ENCODE data around the gene FRYL.
"Not testable (repeated sequence)": the region's sequence is repeated elsewhere in the genome, so short reads cannot be mapped to it uniquely, and the experiment has no call there.

The FRYL gene

DNA sequence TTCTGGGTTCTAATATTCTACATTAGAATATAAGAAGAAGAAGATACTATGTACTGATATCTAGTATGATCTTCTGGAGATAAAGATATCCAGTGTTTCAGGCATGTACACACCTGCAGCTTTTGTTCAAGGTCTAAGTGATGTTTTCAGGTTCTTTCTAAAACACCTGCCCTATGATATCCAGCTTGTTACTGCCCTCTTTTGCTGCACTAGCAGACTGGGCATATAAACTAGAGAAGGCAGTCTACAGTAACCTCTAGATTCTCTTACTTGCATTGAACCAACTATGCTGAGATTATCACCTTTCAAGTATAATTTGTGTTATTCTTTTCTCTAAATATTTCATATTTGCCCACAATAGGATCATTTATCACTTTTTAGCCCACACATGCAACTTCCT, 1.9 kb upstream of the FRYL start:
- no peak for DNase-seq

DNA sequence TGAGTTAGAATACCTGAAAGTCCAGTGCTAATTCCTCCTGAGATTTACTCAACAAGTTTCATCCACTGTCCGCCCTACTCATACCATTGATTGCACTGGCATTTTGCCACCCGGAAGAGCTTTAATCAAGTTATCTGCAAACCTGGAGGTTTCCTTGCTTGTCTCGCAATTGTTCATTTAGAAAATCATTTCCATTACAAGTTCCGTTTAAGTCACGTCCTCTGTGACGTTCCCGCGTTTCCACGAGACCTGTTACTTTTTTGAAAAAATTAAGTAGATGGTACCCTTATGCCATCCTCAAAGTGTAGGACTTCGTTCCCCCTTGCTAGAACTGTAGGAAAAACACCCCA, 761 bp upstream of the FRYL start:
- DNase-seq = no peak

DNA sequence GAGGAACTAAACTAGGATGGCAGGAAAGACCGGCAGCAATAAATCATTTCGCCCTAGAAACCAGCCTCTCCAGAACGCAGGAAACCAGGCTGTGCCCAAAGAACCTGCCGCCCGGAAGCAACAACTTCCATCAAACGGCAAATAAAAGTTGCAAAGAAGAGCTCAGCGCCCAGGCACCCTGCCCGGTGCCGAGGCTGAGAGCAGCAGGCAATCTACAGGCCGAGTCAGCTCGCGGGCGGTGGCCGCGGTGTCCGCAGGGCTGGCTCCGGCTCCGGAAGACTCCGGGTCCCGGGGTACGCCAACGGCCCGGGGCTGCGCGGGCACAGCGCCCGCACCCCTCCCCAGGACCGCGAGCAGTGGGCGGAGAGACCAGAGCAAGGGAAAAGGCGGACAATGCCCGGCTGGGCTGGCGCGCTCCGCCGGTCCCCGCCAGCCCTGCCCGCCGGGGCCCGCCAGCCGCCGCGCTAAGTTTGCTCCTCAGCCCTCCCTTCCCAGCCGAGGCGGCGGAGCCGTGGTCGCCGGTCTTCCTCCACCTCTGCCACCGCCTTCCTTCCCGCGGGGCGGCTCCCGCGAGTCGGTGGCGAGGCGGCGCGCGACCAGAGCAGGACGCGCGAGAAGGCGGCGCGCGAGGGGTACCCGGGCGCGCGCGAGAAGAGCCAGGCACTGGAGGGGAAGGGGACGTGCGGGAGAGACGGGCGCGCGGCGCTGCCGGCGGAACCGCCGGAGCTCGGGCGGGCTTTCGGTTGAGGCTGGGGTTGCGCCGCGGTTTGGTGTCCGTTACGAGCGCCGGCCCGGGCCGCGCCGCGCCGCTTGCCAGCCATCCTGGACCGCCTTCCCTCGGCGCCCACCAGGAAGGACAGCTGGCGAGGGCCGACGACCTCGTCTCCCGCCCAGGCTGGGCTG, 733 bp downstream of the FRYL start:
- peak; percentile 86 for DNase-seq

- DNase-seq = peak; percentile 42
Observed at GRCh38 chr4:48778431-48779094, 1.5 kb downstream of the FRYL start.

DNA sequence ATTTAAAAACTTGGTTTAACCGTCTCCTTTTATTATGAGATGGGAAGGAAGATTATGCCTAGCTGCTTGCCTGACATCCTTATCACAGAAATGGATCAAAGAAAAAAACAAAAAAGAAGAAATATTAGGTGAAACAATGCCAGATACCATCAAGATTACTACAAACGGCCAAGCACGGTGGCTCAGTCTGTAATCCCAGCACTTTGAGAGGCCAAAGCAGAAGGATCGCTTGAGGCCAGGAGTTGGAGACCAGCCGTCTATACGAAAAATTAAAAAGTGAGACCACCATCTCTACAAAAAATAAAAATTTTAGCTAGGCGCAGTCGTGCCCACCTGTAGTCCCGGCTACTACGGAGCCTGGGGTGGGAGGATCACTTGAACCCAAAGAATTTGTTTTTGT, 2.3 kb downstream of the FRYL start:
- no peak for DNase-seq

DNA sequence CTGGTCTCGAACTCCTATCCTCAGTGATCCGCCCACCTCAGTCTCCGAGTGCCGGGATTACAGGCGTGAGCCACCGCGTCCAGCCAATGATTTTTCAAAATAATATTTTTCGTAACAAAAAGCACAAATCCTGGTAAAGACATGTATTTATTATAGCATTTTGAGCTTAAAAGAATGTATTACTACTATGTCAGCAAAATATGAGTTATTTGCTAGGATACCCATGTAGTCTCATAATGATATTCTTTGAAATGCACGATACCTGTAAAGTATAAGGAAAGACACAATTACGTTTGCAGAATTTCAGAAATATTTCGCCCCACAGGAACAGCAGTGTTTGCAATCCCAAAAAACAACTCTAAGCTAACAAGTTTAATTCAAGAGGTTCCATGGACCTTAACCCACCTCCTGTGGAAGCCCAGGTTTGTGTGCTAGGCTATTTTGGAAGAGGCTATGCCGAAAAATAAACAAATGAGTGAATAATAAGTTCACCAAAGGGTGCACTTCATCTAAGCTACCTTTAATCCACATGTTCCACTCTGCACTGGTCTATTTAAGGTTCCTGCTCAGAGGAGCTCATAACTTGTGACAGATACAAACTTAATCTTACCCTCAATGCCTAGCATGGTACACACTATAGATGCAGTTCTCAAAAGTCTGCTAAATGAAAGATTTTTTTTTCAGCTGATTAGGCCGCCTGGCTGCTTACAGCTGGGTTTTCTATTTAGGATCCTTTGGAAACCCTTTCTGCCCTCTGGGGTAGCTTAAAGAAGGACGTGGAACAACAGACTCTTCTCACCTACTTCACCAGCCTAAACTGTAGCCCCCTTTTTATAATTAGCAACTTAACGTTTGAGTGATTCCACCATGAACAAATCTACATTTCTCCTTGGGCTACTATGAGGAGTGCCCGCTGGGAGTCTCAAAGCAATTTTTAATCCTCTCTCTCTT, 5.0 kb downstream of the FRYL start:
- no peak for DNase-seq

- no peak for DNase-seq
Observed at GRCh38 chr4:48772556-48772955, 7.5 kb downstream of the FRYL start.

- no peak for DNase-seq
Observed at GRCh38 chr4:48767055-48767929, 12.8 kb downstream of the FRYL start.

DNA sequence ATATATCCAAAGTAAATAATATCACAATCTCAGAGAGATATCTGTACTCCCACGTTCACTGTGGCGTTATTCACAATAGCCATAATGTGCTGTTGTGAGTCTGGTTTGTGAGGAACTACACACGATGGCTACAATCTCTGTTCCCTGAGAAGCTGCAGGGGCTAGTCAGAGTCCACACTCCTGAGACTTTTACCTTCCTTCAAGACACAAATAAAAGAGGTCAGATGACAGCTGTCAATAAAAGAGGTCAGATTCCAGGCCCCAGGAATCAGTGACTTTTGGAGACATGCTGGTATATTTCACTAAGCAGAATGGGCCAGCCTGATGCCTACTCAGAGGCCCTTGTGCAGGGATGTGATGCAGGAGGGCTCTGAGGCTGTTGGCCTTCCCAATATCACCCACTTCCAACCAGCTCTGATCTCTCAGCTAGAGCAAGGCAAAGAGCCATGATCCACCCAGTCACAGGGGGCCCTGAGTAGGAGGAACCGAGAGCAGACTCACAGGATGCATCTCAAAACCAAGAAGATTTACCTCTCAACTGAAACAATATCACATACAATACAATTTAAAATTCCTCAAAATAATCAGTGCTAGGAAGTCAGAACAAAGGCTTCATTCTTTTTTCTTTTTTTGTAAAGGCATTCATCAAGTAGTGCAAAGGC, 13.8 kb downstream of the FRYL start:
- DNase-seq = no peak

DNA sequence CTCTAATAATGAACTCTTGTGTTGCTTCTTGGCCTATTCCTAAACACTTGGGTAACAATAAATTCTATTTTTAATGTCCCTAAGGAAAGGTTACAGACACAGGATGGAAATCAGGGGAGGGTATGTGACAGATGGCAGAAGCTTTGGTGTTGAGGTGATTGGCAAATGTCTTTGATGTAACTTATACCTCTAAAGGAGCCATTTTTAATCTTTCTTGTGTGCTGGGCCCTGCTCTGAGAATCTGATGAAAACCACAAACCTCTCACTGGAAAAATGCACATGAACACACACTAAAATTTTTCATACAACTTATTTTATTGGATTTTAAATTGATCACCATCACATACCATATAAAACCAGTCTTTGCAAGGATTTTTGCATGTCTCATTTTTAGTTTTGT, 17.7 kb downstream of the FRYL start:
- DNase-seq = no peak

GRCh38 chr4:48761286-48761685, 18.8 kb downstream of the FRYL start:
- no peak for DNase-seq

- DNase-seq = not testable (repeated sequence)
Observed at GRCh38 chr4:48758703-48759102, 21.4 kb downstream of the FRYL start.

DNA sequence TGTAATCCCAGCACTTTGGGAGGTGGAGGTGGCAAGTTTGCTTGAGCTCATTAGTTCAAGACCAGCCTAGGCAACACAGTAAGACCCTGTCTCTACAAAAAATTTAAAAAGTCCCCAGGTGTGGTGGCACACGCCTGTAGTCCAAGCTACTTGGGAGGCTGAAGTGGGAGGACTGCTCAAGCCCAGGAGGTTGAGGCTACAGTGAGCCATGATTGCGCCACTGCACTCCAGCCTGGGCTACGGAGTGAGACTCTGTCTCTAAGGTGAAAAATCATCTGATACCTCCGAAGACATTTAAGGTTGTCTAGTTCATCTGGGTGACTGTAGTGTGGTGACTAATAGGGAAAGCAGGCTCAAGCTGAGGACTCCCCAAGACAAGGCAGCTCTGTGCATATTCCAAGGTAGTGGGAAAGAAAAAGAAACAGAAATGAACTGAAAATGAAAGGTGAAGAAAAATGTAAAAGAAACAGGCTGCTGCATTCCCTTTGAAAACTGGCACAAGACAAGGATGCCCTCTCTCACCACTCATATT, 23.3 kb downstream of the FRYL start:
- DNase-seq = no peak

DNA sequence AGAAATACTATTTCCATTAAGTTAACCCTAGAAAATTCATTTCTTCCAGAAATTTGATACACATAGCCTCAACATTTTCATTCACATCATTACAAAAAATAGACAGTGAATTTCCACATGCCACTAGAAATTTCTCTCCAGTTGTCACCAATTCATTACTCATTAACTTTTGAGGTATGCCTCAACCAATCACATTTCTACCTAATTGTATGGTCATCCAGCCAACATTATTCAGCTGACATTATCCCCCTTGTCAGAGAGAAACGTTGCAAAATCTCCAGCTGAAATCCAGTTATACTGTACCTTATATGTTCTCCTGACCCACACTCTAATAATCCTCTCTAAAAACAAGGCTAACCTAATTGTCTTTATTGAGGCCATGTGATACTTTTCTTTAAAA, 24.8 kb downstream of the FRYL start:
- no peak for DNase-seq

DNA sequence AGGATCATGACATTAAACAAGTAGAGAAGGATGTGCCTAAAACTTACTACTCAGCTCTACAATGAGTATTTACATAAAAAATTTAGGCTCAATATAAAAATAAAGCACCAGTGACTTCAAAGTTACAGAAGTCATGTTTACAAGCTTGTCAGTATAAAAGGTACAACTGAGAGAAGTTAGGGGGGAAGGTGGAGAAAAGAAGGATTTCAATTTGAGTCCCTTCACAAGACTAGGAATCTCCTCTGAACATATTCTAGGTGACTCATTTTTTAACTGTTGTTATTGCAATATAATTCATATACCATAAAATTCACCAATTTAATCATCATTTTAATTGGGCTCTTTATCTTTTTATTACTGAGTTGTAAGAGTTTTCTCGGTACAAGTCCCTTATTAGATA, 26.9 kb downstream of the FRYL start:
- DNase-seq = no peak

- no peak for DNase-seq
Observed at GRCh38 chr4:48752726-48753125, 27.4 kb downstream of the FRYL start.

DNA sequence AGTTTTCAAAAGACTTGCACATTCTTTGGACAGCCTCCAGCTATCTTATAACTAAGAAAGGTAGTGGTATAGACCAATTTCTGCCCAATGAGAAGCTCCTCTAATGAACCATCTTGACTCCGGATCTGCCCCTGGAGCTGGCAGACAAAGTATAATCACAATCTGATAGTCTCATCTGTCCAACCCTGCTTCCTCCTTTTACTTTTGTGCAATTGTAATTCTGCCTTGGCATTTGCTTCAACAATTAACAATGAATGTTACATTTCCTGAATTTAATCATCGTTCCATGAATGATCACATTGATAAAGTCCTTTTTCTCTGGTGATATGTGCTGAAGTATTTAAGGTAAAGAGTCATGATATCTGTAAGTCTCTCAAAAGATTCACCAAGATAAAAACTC, 27.8 kb downstream of the FRYL start:
- DNase-seq = no peak

- DNase-seq = no peak
Observed at GRCh38 chr4:48748949-48749596, 31.0 kb downstream of the FRYL start.

GRCh38 chr4:48746608-48747362, 33.3 kb downstream of the FRYL start:
- DNase-seq = no peak

DNA sequence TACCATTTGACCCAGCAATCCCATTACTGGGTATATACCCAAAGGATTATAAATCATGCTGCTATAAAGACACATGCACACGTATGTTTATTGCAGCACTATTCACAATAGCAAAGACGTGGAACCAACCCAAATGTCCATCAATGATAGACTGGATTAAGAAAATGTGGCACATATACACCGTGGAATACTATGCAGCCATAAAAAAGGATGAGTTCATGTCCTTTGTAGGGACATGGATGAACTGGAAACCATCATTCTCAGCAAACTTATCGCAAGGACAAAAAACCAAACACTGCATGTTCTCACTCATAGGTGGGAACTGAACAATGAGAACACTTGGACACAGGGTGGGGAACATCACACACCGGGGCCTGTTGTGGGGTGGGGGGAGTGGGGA, 34.9 kb downstream of the FRYL start:
- DNase-seq = not testable (repeated sequence)

Data from right forelimb (tissue), 1 donor.